ENCODE data around the gene CCDC102A.

Gene CCDC102A

DNA sequence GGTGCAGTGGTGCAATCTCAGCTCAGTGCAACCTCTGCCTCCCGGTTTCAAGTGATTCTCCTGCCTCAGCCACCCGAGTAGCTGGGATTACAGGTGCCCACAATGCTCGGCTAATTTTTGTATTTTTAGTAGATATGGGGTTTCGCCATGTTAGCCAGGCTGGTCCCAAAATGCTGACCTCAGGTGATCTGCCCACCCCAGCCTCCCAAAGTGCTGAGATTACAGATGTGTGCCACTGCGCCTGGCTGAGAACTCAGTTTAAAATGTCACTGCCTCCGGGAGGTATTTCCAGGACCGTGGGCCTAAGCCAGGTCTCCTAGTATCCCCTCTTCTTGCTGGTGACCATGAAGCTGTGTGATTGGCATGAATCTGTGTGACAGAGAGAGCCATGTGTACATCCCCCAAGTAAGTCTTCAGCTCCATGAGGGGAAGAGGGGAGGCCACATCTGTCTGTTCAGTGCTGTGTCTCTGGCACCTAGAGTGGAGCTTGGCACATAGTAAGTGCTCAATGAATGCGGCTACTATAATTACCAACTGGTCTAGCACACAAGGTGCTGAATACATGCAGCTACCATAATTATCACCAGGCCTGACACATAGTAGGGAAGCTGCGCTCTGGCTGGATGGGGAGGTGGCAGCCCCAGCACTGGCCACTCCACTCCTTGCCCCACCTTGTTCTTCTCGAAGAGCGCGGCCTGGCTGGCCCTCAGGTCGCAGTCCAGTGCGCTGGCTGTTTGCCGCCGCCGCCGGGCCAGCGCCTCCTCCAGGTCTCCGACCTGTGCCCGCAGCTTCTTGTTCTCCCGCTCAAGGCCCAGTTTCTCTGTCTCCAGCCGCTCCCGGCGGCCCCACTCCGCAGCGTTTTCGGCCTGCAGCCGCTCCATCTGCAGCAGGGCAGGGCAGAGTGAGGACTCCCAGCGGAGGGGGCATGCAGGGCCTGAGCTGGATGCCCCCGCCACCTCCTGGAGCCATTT is 18.7 kb downstream of the CCDC102A start:
- Histone ChIP-seq H3K27me3 (ENCODE audit: control insufficient read depth in 1 of 2, insufficient read depth in 2 of 2, low read length in 2 of 2) (no peaks in the 10 kb centered on the region), H3K4me1 (ENCODE audit: control insufficient read depth, insufficient read depth, low read length) (no peaks in the 10 kb centered on the region), H3K9me3 (ENCODE audit: control insufficient read depth in 2 of 2, low read length in 2 of 2) (no peaks in the 10 kb centered on the region), H3K27ac (ENCODE audit: low read length) (no peak overlapping the region), H3K36me3 (ENCODE audit: control insufficient read depth in 2 of 2, insufficient read depth in 2 of 2, low read length in 2 of 2) (peaks cover 12 to 41% of the 10 kb centered on the region in 2 donors), H3K9ac (ENCODE audit: low read length in 2 of 2) (no peak overlapping the region), H3K4me3 (ENCODE audit: low read length in 2 of 2) (no peak overlapping the region)

DNA sequence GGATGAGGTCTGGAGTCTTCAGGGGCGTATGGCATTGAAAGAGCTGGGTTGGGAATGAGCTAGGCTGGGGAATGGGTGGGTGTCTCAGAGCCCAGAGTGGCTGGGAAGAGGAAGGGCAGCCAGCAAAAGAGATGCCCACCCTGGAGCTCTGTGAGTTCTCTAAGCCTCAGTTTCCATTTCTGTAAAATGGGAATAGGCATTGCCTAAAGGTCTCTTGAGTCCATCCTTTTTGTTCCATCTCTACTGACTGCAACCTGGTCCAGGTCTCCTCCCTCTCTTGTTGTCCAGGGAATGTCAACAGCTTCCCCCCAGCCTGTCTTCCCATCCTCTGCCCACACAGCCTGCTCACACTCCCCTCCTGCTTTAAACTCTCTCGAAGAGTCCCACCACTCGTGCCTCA is 19.6 kb downstream of the CCDC102A start:
- no peaks in the 10 kb centered on the region for H3K4me1 ChIP-seq (ENCODE audit: control insufficient read depth, insufficient read depth, low read length)
- H3K36me3 ChIP-seq (ENCODE audit: control insufficient read depth in 2 of 2, insufficient read depth in 2 of 2, low read length in 2 of 2), result peaks cover 12 to 41% of the 10 kb centered on the region in 2 donors
- H3K9ac ChIP-seq (ENCODE audit: low read length in 2 of 2), result no peak overlapping the region
- H3K9me3 ChIP-seq (ENCODE audit: control insufficient read depth in 2 of 2, low read length in 2 of 2), result no peaks in the 10 kb centered on the region
- no peak overlapping the region for H3K27ac ChIP-seq (ENCODE audit: low read length)
- H3K27me3 ChIP-seq (ENCODE audit: control insufficient read depth in 1 of 2, insufficient read depth in 2 of 2, low read length in 2 of 2), result no peaks in the 10 kb centered on the region
- H3K4me3 ChIP-seq (ENCODE audit: low read length in 2 of 2), result no peak overlapping the region

DNA sequence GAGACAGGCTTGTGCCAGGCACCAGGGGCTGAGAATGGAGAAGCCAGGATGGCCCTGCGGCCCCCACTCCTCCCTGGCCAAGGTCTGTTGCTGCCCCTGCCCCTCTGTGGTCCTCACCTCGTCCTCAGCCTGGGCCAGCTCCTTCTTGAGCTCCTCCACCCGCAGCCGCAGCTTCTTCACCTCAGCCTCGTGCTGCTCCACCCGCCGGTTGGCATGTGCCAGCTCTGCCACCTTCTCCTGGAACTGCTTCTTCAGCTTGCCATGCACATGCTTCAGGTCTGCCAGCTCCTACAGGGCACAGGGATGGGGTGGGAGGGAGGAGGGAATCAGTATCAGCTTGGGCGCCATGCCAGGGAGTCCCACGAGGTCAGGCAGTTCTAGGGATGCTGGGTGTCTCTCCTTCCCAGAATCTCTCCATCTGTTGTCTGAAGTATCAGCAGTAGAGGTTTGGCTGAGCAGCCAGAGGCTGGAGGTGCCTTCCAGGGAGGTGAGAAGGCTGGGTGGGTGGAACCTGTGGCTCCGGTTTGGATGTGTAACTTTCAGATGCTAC is 20.1 kb downstream of the CCDC102A start:
- H3K4me3 ChIP-seq (ENCODE audit: low read length in 2 of 2), result no peak overlapping the region
- H3K4me1 ChIP-seq (ENCODE audit: control insufficient read depth, insufficient read depth, low read length), result no peaks in the 10 kb centered on the region
- no peaks in the 10 kb centered on the region for H3K27me3 ChIP-seq (ENCODE audit: control insufficient read depth in 1 of 2, insufficient read depth in 2 of 2, low read length in 2 of 2)
- H3K27ac ChIP-seq (ENCODE audit: low read length), result no peak overlapping the region
- no peak overlapping the region for H3K9ac ChIP-seq (ENCODE audit: low read length in 2 of 2)
- H3K36me3 ChIP-seq (ENCODE audit: control insufficient read depth in 2 of 2, insufficient read depth in 2 of 2, low read length in 2 of 2), result peaks cover 12 to 41% of the 10 kb centered on the region in 2 donors
- H3K9me3 ChIP-seq (ENCODE audit: control insufficient read depth in 2 of 2, low read length in 2 of 2), result no peaks in the 10 kb centered on the region

DNA sequence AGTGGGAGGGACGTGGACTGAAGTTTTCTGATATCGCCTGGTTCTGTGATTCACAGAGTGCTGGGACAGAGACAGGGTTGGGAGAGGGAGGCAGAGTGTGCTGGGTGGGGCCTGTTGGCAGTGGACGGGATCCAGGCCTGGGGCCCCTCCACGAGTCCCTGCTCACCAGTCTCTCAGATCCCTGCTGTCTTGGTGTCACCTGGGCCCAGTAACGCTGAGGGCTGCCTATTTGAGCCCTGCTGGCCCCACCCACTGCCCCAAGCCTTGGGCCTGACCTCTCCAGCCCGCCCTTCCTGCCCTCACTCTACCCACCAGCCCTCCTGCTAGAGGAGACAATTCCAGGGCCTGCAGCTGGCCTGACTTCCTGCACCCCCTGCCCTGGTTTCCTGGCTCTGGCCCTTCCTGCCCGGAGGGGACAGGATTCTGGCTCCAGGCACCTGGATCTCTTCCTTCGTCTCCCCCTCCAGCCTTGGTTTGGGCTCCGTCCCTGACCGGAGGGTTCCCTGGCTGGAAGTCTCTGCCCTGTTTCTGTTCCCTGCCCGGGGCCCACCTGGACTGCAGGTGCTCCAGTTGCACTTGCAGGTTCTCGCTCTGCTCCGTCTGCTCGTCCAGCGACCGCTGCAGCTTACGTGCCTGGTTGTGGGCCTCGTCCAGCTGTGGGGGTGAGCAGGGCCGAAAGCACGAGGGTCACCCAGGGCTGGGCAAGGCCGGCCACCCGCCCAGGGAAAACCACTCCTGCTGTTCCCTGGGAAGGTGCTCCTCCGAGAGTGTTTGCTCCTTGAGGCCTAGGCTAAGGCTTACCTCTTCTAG is 21.4 kb downstream of the CCDC102A start:
- no peak overlapping the region for H3K4me3 ChIP-seq (ENCODE audit: low read length in 2 of 2)
- peaks cover 8% of the 10 kb centered on the region for H3K4me1 ChIP-seq (ENCODE audit: control insufficient read depth, insufficient read depth, low read length)
- no peaks in the 10 kb centered on the region for H3K9me3 ChIP-seq (ENCODE audit: control insufficient read depth in 2 of 2, low read length in 2 of 2)
- H3K27me3 ChIP-seq (ENCODE audit: control insufficient read depth in 1 of 2, insufficient read depth in 2 of 2, low read length in 2 of 2), result no peaks in the 10 kb centered on the region
- H3K36me3 ChIP-seq (ENCODE audit: control insufficient read depth in 2 of 2, insufficient read depth in 2 of 2, low read length in 2 of 2), result peaks cover 12 to 37% of the 10 kb centered on the region in 2 donors
- no peak overlapping the region for H3K9ac ChIP-seq (ENCODE audit: low read length in 2 of 2)
- H3K27ac ChIP-seq (ENCODE audit: low read length), result no peak overlapping the region

DNA sequence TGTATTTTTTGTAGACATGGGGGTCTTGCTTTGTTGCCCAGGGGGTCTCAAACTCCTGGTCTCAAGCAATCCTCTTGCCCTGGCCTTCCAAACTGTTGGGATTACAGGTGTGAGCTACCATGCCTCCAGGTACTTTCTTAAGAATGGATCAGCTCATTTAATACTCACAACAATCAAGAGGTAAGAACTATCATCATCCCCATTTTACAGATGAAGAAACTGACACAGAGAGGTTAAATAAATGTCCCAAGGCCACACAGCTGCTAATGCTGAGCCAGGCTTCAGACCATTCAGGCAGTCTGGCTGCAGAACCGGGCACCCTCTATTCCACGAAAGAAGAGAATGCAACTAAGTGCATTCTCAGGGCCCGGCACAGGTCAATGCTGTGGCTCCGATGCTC is 22.0 kb downstream of the CCDC102A start:
- no peak overlapping the region for H3K4me3 ChIP-seq (ENCODE audit: low read length in 2 of 2)
- H3K27ac ChIP-seq (ENCODE audit: low read length), result no peak overlapping the region
- H3K27me3 ChIP-seq (ENCODE audit: control insufficient read depth in 1 of 2, insufficient read depth in 2 of 2, low read length in 2 of 2), result no peaks in the 10 kb centered on the region
- H3K9ac ChIP-seq (ENCODE audit: low read length in 2 of 2), result no peak overlapping the region
- H3K4me1 ChIP-seq (ENCODE audit: control insufficient read depth, insufficient read depth, low read length), result peaks cover 11% of the 10 kb centered on the region
- no peaks in the 10 kb centered on the region for H3K9me3 ChIP-seq (ENCODE audit: control insufficient read depth in 2 of 2, low read length in 2 of 2)
- H3K36me3 ChIP-seq (ENCODE audit: control insufficient read depth in 2 of 2, insufficient read depth in 2 of 2, low read length in 2 of 2), result peaks cover 12 to 37% of the 10 kb centered on the region in 2 donors

DNA sequence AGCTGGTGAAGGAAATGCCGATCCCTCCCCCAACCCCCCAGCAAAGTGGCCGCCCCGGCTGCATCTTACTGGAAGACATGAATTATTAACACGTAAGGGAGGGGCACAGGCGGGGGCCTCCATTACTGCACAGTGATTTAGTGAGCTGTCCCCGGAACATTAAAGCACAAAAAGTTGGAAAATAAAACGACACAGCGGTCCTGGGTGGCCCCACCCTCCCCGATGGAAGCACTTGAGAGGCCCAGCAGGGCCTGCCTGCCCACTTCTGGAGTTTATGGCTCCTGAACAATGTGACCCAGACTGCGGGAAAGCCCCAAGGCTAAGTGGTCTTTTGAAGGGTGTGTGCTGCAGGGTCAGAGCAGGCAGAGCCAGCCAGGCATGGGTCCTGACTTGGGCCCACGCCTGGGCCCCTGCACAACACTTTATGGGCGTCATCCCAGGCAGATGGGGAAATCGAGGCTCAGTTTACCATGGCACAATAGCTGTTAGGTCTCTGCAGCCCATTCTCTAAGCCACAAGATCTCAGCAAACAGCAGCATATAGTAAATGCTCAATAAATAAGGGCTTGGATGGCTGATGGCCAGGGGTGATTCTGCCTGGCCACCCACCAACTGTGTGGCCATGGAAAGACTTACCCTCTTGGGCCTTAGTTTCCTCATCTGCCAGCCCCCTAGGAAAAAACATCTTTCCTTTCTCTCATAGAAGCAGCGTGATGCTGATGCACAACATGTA is 22.8 kb downstream of the CCDC102A start:
- Histone ChIP-seq H3K27me3 (ENCODE audit: control insufficient read depth in 1 of 2, insufficient read depth in 2 of 2, low read length in 2 of 2) (no peaks in the 10 kb centered on the region), H3K4me1 (ENCODE audit: control insufficient read depth, insufficient read depth, low read length) (peaks cover 11% of the 10 kb centered on the region), H3K9me3 (ENCODE audit: control insufficient read depth in 2 of 2, low read length in 2 of 2) (no peaks in the 10 kb centered on the region), H3K9ac (ENCODE audit: low read length in 2 of 2) (no peak overlapping the region), H3K27ac (ENCODE audit: low read length) (no peak overlapping the region), H3K36me3 (ENCODE audit: control insufficient read depth in 2 of 2, insufficient read depth in 2 of 2, low read length in 2 of 2) (peaks cover 6 to 33% of the 10 kb centered on the region in 2 donors), H3K4me3 (ENCODE audit: low read length in 2 of 2) (no peak overlapping the region)

DNA sequence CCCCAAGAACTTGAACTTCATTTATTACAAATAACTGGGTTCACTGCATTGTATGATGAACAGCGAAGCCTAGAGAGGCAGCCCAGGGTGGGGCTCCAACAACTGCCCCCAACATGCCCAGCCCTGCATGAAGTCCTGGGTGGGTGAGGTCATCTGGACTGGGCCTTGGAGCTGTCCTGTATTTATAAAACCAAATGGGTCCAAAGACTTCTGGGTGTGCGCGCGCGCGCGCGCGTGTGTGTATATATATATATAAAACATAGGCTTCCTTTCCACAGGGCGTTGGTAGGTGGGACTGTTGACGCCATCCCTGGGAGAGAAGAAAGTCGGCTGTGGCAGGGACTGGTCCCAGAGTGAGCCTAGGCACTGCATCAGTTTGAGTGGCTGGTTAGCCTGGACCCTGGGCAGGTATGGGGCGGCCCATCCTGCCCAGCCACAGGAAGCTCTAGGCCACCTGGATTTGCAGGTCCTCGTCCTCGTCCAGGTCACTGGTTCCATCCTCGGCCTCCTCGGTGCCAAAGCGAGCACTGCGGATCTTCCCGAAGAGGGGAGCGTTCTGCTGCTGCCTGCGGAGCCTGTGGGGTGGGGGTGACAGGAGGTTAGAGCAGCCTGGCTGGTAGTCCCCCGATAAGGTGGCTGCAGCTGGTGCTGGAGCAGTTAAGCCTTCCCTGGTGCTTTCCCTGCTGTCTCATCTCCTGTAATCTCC is 23.9 kb downstream of the CCDC102A start:
- H3K9me3 ChIP-seq (ENCODE audit: control insufficient read depth in 2 of 2, low read length in 2 of 2), result no peaks in the 10 kb centered on the region
- peaks cover 11% of the 10 kb centered on the region for H3K4me1 ChIP-seq (ENCODE audit: control insufficient read depth, insufficient read depth, low read length)
- no peak overlapping the region for H3K4me3 ChIP-seq (ENCODE audit: low read length in 2 of 2)
- H3K36me3 ChIP-seq (ENCODE audit: control insufficient read depth in 2 of 2, insufficient read depth in 2 of 2, low read length in 2 of 2), result peaks cover 4 to 23% of the 10 kb centered on the region in 2 donors
- H3K9ac ChIP-seq (ENCODE audit: low read length in 2 of 2), result no peak overlapping the region
- no peaks in the 10 kb centered on the region for H3K27me3 ChIP-seq (ENCODE audit: control insufficient read depth in 1 of 2, insufficient read depth in 2 of 2, low read length in 2 of 2)
- no peak overlapping the region for H3K27ac ChIP-seq (ENCODE audit: low read length)

DNA sequence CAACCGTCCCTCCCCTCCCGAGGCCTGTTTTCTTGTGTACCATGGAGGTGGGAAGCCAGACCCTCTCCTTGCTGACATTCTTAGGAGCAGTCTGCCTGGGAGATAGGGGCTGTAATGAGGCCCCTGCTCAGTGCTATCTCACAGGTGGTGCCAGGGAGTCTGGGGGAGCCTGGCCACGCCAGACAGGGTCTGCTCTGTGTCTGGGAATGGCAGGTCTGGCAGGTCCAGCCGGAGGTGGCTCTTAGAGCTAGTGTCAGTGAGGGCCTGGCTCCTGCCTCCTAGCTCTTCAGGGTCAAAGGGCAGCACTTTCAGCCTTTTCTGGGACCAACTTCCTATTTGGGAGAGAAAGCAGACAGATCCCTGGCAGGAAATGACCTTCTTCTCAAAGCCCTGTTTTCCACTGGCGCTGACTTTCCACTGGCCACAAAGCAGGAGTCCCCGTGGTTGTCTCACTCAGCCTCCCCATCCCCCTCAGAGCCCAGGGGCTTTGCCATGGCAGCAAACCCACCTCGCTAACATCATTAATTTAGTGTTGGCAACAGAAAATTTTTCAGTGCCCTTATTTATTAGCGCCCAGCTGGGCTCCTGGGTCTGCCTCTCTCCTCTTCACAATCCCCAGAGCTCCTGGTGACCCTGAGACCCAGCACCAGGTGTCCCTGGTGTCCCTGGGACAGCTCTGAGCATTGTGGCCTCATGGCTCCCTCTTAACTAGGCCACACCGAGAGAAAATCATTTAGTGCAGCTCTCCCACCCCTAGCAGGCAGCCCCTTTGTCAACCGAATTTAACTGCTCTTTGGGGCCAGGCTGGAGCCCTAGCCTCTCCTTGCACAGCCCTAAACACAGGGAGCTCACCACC is 26.1 kb downstream of the CCDC102A start:
- Histone ChIP-seq H3K9me3 (ENCODE audit: control insufficient read depth in 2 of 2, low read length in 2 of 2) (no peaks in the 10 kb centered on the region), H3K27ac (ENCODE audit: low read length) (no peak overlapping the region), H3K27me3 (ENCODE audit: control insufficient read depth in 1 of 2, insufficient read depth in 2 of 2, low read length in 2 of 2) (no peaks in the 10 kb centered on the region), H3K4me1 (ENCODE audit: control insufficient read depth, insufficient read depth, low read length) (peaks cover 11% of the 10 kb centered on the region), H3K36me3 (ENCODE audit: control insufficient read depth in 2 of 2, insufficient read depth in 2 of 2, low read length in 2 of 2) (peaks cover 4 to 9% of the 10 kb centered on the region in 2 donors), H3K9ac (ENCODE audit: low read length in 2 of 2) (no peak overlapping the region), H3K4me3 (ENCODE audit: low read length in 2 of 2) (no peak overlapping the region)

DNA sequence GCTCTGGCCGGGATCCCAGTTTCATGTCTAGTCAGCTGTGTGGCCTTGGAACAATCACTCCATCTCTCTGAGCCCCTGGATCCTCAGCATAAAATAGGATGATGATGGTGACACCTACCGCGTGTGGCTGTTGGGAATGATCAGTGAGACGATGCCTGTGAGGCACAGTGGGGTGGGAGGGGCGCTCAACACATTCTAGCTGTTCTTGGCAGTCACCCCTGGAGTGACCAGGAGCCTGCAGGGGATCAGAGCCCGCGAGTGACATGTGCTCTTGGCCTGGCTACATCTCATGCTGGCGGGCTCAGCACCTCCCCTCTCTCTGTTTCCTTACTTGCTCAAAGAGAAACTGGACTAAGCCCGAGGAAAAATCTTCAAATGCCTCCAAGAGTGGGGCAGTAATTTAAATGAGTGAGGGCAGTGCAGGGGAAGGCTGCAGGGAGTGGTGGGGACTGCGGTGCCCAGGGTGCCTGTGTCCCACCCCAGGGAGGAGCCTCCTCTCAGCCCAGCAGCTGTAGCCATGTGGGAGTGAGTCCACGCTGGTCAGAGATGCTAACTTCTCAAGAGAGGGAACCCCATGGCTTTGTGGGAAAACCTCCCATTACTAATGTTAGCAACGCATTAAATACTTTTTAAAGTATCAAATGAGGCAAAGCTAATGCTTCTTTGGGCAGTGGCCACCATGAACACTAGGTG is 27.0 kb downstream of the CCDC102A start:
- H3K27me3 ChIP-seq (ENCODE audit: control insufficient read depth in 1 of 2, insufficient read depth in 2 of 2, low read length in 2 of 2), result no peaks in the 10 kb centered on the region
- H3K9me3 ChIP-seq (ENCODE audit: control insufficient read depth in 2 of 2, low read length in 2 of 2), result no peaks in the 10 kb centered on the region
- H3K27ac ChIP-seq (ENCODE audit: low read length), result no peak overlapping the region
- H3K36me3 ChIP-seq (ENCODE audit: control insufficient read depth in 2 of 2, insufficient read depth in 2 of 2, low read length in 2 of 2), result peaks cover 4 to 9% of the 10 kb centered on the region in 2 donors
- H3K4me1 ChIP-seq (ENCODE audit: control insufficient read depth, insufficient read depth, low read length), result peaks cover 11% of the 10 kb centered on the region
- no peak overlapping the region for H3K9ac ChIP-seq (ENCODE audit: low read length in 2 of 2)
- H3K4me3 ChIP-seq (ENCODE audit: low read length in 2 of 2), result no peak overlapping the region

All from stomach smooth muscle (tissue), 2 donors.